Measurements from ENCODE around the gene DNTT. TPM values are rescaled to one million over a fixed set of nuclear protein-coding genes. Genes with fewer than 3 reads are reported as not detected.

DNTT gene
- total and polyA plus RNA-seq, 2 experiments from 2014 or later, result not detected

GRCh38 chr10:96259150-96259549 is 45.1 kb upstream of the DNTT start:
- Histone ChIP-seq H3K4me3 (no peak overlapping the region), H3K9ac (no peak overlapping the region), H3K9me3 (ENCODE audit: low read depth) (no peaks in the 10 kb centered on the region), H2AFZ (no peak overlapping the region), H3K4me1 (ENCODE audit: insufficient read depth) (no peaks in the 10 kb centered on the region), H3K4me2 (ENCODE audit: unreplicated experiment) (no peak overlapping the region), H3K27ac (no peak overlapping the region), H3K36me3 (ENCODE audit: low read depth) (no peaks in the 10 kb centered on the region), H3K9me2 (ENCODE audit: insufficient read depth) (no peaks in the 10 kb centered on the region), H4K20me1 (ENCODE audit: insufficient read depth) (no peaks in the 10 kb centered on the region), H3F3A (ENCODE audit: insufficient read depth) (no peaks in the 10 kb centered on the region), H3K79me2 (ENCODE audit: insufficient read depth) (no peaks in the 10 kb centered on the region), H3K27me3 (replicated peaks; ENCODE audit: insufficient read depth) (no peaks in the 10 kb centered on the region)
- 42 to 43% methylated on average over 6 of the region's 6 CpGs for WGBS, 2 experiments (ENCODE audit: low coverage in 1 of 2, low lambda C conversion rate in 2 of 2, missing lambda C conversion rate in 2 of 2)
- TF ChIP-seq EZH2phosphoT487 (IDR thresholded peaks at IDR 0.05; ENCODE audit: insufficient read depth, low read depth) (no peak), EZH2 (IDR thresholded peaks at IDR 0.05; ENCODE audit: insufficient read depth, poor library complexity, severe bottlenecking) (no peak)
- DNase-seq, result no peak
- in situ Hi-C loops (cut with MboI), result no loop called here

GRCh38 chr10:96260014-96260413 is 44.2 kb upstream of the DNTT start:
- no peaks in the 10 kb centered on the region for H3F3A ChIP-seq (ENCODE audit: insufficient read depth)
- DNase-seq, result no peak
- H3K9me2 ChIP-seq (ENCODE audit: insufficient read depth), result no peaks in the 10 kb centered on the region
- no peak for TF ChIP-seq EZH2 (IDR thresholded peaks at IDR 0.05; ENCODE audit: insufficient read depth, poor library complexity, severe bottlenecking)
- TF ChIP-seq EZH2phosphoT487 (IDR thresholded peaks at IDR 0.05; ENCODE audit: insufficient read depth, low read depth), result no peak
- H3K9me3 ChIP-seq (ENCODE audit: low read depth), result no peaks in the 10 kb centered on the region
- no peak overlapping the region for H2AFZ ChIP-seq
- no peak overlapping the region for H3K4me2 ChIP-seq (ENCODE audit: unreplicated experiment)
- H4K20me1 ChIP-seq (ENCODE audit: insufficient read depth), result no peaks in the 10 kb centered on the region
- no peak overlapping the region for H3K4me3 ChIP-seq
- no peak overlapping the region for H3K9ac ChIP-seq
- no peaks in the 10 kb centered on the region for H3K4me1 ChIP-seq (ENCODE audit: insufficient read depth)
- 1 to 2% methylated on average over 3 of the region's 3 CpGs for WGBS, 2 experiments (ENCODE audit: low coverage in 1 of 2, low lambda C conversion rate in 2 of 2, missing lambda C conversion rate in 2 of 2)
- H3K27ac ChIP-seq, result no peak overlapping the region
- no peaks in the 10 kb centered on the region for H3K27me3 ChIP-seq (replicated peaks; ENCODE audit: insufficient read depth)
- in situ Hi-C loops (cut with MboI), result no loop called here
- no peaks in the 10 kb centered on the region for H3K79me2 ChIP-seq (ENCODE audit: insufficient read depth)
- H3K36me3 ChIP-seq (ENCODE audit: low read depth), result no peaks in the 10 kb centered on the region

- Histone ChIP-seq H3K27ac (no peak overlapping the region), H3K36me3 (ENCODE audit: low read depth) (no peaks in the 10 kb centered on the region), H2AFZ (no peak overlapping the region), H3K4me3 (no peak overlapping the region), H3F3A (ENCODE audit: insufficient read depth) (no peaks in the 10 kb centered on the region), H3K9ac (no peak overlapping the region), H3K27me3 (replicated peaks; ENCODE audit: insufficient read depth) (no peaks in the 10 kb centered on the region), H3K79me2 (ENCODE audit: insufficient read depth) (no peaks in the 10 kb centered on the region), H3K9me3 (ENCODE audit: low read depth) (no peaks in the 10 kb centered on the region), H3K4me2 (ENCODE audit: unreplicated experiment) (no peak overlapping the region), H3K9me2 (ENCODE audit: insufficient read depth) (no peaks in the 10 kb centered on the region), H4K20me1 (ENCODE audit: insufficient read depth) (no peaks in the 10 kb centered on the region), H3K4me1 (ENCODE audit: insufficient read depth) (no peaks in the 10 kb centered on the region)
- TF ChIP-seq EZH2phosphoT487 (IDR thresholded peaks at IDR 0.05; ENCODE audit: insufficient read depth, low read depth), result no peak
- TF ChIP-seq EZH2 (IDR thresholded peaks at IDR 0.05; ENCODE audit: insufficient read depth, poor library complexity, severe bottlenecking), result no peak
- in situ Hi-C loops (cut with MboI), result no loop called here
- 37 to 38% methylated on average over 2 of the region's 2 CpGs for WGBS, 2 experiments (ENCODE audit: low coverage in 1 of 2, low lambda C conversion rate in 2 of 2, missing lambda C conversion rate in 2 of 2)
- no peak for DNase-seq
Measured at GRCh38 chr10:96261132-96261531, 43.1 kb upstream of the DNTT start.

- H3K4me2 ChIP-seq (ENCODE audit: unreplicated experiment), result no peak overlapping the region
- no peaks in the 10 kb centered on the region for H3K79me2 ChIP-seq (ENCODE audit: insufficient read depth)
Measured at GRCh38 chr10:96261930-96262329, 42.3 kb upstream of the DNTT start.

GRCh38 chr10:96263176-96263575 is 41.1 kb upstream of the DNTT start:
- H3K9ac ChIP-seq, result no peak overlapping the region
- H3F3A ChIP-seq (ENCODE audit: insufficient read depth), result no peaks in the 10 kb centered on the region
- H4K20me1 ChIP-seq (ENCODE audit: insufficient read depth), result no peaks in the 10 kb centered on the region
- H3K4me2 ChIP-seq (ENCODE audit: unreplicated experiment), result no peak overlapping the region
- no peaks in the 10 kb centered on the region for H3K27me3 ChIP-seq (replicated peaks; ENCODE audit: insufficient read depth)
- no peaks in the 10 kb centered on the region for H3K79me2 ChIP-seq (ENCODE audit: insufficient read depth)
- H3K9me3 ChIP-seq (ENCODE audit: low read depth), result no peaks in the 10 kb centered on the region
- no peak overlapping the region for H3K4me3 ChIP-seq
- DNase-seq, result no peak
- no peak overlapping the region for H2AFZ ChIP-seq
- 48 to 55% methylated on average over 4 of the region's 4 CpGs for WGBS, 2 experiments (ENCODE audit: low coverage in 1 of 2, low lambda C conversion rate in 2 of 2, missing lambda C conversion rate in 2 of 2)
- no peaks in the 10 kb centered on the region for H3K9me2 ChIP-seq (ENCODE audit: insufficient read depth)
- in situ Hi-C loops (cut with MboI), result no loop called here
- no peak for TF ChIP-seq EZH2phosphoT487 (IDR thresholded peaks at IDR 0.05; ENCODE audit: insufficient read depth, low read depth)
- H3K36me3 ChIP-seq (ENCODE audit: low read depth), result no peaks in the 10 kb centered on the region
- H3K27ac ChIP-seq, result no peak overlapping the region
- H3K4me1 ChIP-seq (ENCODE audit: insufficient read depth), result no peaks in the 10 kb centered on the region

More at GRCh38 chr10:96261930-96262329, 42.3 kb upstream of the DNTT start:
- Histone ChIP-seq H3K9ac (no peak overlapping the region), H3K27ac (no peak overlapping the region), H3F3A (ENCODE audit: insufficient read depth) (no peaks in the 10 kb centered on the region), H3K36me3 (ENCODE audit: low read depth) (no peaks in the 10 kb centered on the region), H3K27me3 (replicated peaks; ENCODE audit: insufficient read depth) (no peaks in the 10 kb centered on the region), H3K4me3 (no peak overlapping the region), H3K9me3 (ENCODE audit: low read depth) (no peaks in the 10 kb centered on the region), H3K4me1 (ENCODE audit: insufficient read depth) (no peaks in the 10 kb centered on the region), H4K20me1 (ENCODE audit: insufficient read depth) (no peaks in the 10 kb centered on the region), H2AFZ (no peak overlapping the region), H3K9me2 (ENCODE audit: insufficient read depth) (no peaks in the 10 kb centered on the region)
- WGBS, 2 experiments (ENCODE audit: low coverage in 1 of 2, low lambda C conversion rate in 2 of 2, missing lambda C conversion rate in 2 of 2), result 21 to 27% methylated on average over 3 of the region's 3 CpGs
- DNase-seq, result no peak
- no peak for TF ChIP-seq EZH2phosphoT487 (IDR thresholded peaks at IDR 0.05; ENCODE audit: insufficient read depth, low read depth)
- TF ChIP-seq EZH2 (IDR thresholded peaks at IDR 0.05; ENCODE audit: insufficient read depth, poor library complexity, severe bottlenecking), result no peak
- in situ Hi-C loops (cut with MboI), result no loop called here

Data from GM23248 (cell line).